ENCODE measurements around the gene DSCAML1. TPM values are rescaled to one million over a fixed set of nuclear protein-coding genes. Genes with fewer than 3 reads are reported as not detected.

The DSCAML1 gene
- total RNA-seq, 1 donor = not detected

- H3K4me3 ChIP-seq (ENCODE audit: low read depth, low read length) = no peak overlapping the region
- DNase-seq (ENCODE audit: low read depth) = no peak
- no peak for TF ChIP-seq CTCF (IDR thresholded peaks at IDR 0.05; ENCODE audit: insufficient read depth, low read depth, low read length)
Measured at GRCh38 chr11:117643606-117644300, 153.3 kb downstream of the DSCAML1 start.

- no peak overlapping the region for H3K4me3 ChIP-seq (ENCODE audit: low read depth, low read length)
- no peak for TF ChIP-seq CTCF (IDR thresholded peaks at IDR 0.05; ENCODE audit: insufficient read depth, low read depth, low read length)
- no peak for DNase-seq (ENCODE audit: low read depth)
Measured at GRCh38 chr11:117642835-117643234, 154.2 kb downstream of the DSCAML1 start.

- DNase-seq (ENCODE audit: low read depth) = no peak
- no peak for TF ChIP-seq CTCF (IDR thresholded peaks at IDR 0.05; ENCODE audit: insufficient read depth, low read depth, low read length)
- H3K4me3 ChIP-seq (ENCODE audit: low read depth, low read length) = no peak overlapping the region
Measured at GRCh38 chr11:117642396-117642795, 154.6 kb downstream of the DSCAML1 start.

- no peak for DNase-seq (ENCODE audit: low read depth)
- no peak overlapping the region for H3K4me3 ChIP-seq (ENCODE audit: low read depth, low read length)
- TF ChIP-seq CTCF (IDR thresholded peaks at IDR 0.05; ENCODE audit: insufficient read depth, low read depth, low read length) = no peak
Measured at GRCh38 chr11:117641008-117641915, 155.8 kb downstream of the DSCAML1 start.

GRCh38 chr11:117640041-117640440 lies 157.0 kb downstream of the DSCAML1 start:
- no peak for TF ChIP-seq CTCF (IDR thresholded peaks at IDR 0.05; ENCODE audit: insufficient read depth, low read depth, low read length)
- no peak for DNase-seq (ENCODE audit: low read depth)
- H3K4me3 ChIP-seq (ENCODE audit: low read depth, low read length) = no peak overlapping the region

GRCh38 chr11:117639601-117640000 lies 157.4 kb downstream of the DSCAML1 start:
- TF ChIP-seq CTCF (IDR thresholded peaks at IDR 0.05; ENCODE audit: insufficient read depth, low read depth, low read length) = no peak
- DNase-seq (ENCODE audit: low read depth) = no peak
- no peak overlapping the region for H3K4me3 ChIP-seq (ENCODE audit: low read depth, low read length)
